Osteoblast (primary cell): ENCODE data around the gene HLA-DRB5. TPM values are rescaled to one million over a fixed set of nuclear protein-coding genes. Genes with fewer than 3 reads are reported as not detected.
"Not testable (repeated sequence)": the region's sequence is repeated elsewhere in the genome, so short reads cannot be mapped to it uniquely, and the experiment has no call there.

Experiments
- DNase-seq: peaks from one replicate; pipeline ENCODE4 v3.0.0; 2011; ENCODE audit warnings: low spot score, mixed read lengths; ENCODE audit not compliant: insufficient read length; ENCODE audit errors: missing footprints
- H2AFZ ChIP-seq: 2 replicates; pipeline ENCODE4 v1.6.0; 2011; ENCODE audit warnings: mild to moderate bottlenecking, low read length
- H3K27ac ChIP-seq: 2 replicates; pipeline ENCODE4 v1.5.1; 2011; ENCODE audit warnings: mild to moderate bottlenecking, low read depth, low read length, moderate library complexity
- H3K27me3 ChIP-seq: 2 replicates; pipeline ENCODE4 v1.6.0; 2012; ENCODE audit warnings: mild to moderate bottlenecking, control low read depth, inconsistent platforms, low read length, moderate library complexity; ENCODE audit not compliant: insufficient read depth
- H3K36me3 ChIP-seq: 2 replicates; pipeline ENCODE4 v1.5.1; 2011; ENCODE audit warnings: mild to moderate bottlenecking, low read length, control low read depth, moderate library complexity; ENCODE audit not compliant: insufficient read depth
- H3K4me1 ChIP-seq: 2 replicates; pipeline ENCODE4 v1.5.1; 2011; ENCODE audit warnings: mild to moderate bottlenecking, low read length, control low read depth, moderate library complexity; ENCODE audit not compliant: insufficient read depth
- H3K4me2 ChIP-seq: 2 replicates; pipeline ENCODE4 v1.6.0; 2011; ENCODE audit warnings: mild to moderate bottlenecking, low read length; ENCODE audit not compliant: insufficient read depth
- H3K4me3 ChIP-seq: fragments of 200-600 bp; sonication (generic); 3 replicates; pipeline ENCODE4 v1.5.1; 2012; ENCODE audit warnings: mild to moderate bottlenecking, low read length, inconsistent platforms; ENCODE audit not compliant: insufficient read depth
- H3K79me2 ChIP-seq: 2 replicates; pipeline ENCODE4 v1.6.0; 2012; ENCODE audit warnings: mild to moderate bottlenecking, low read length, control low read depth, inconsistent platforms; ENCODE audit not compliant: insufficient read depth
- H3K9me3 ChIP-seq: 2 replicates; pipeline ENCODE4 v1.5.1; 2011; ENCODE audit warnings: low read depth, low read length, control low read depth
- H4K20me1 ChIP-seq: 2 replicates; pipeline ENCODE4 v1.6.0; 2012; ENCODE audit warnings: mild to moderate bottlenecking, low read length, control low read depth; ENCODE audit not compliant: insufficient read depth
- CTCF ChIP-seq: IDR thresholded peaks from 2 replicates; pipeline ENCODE4 v1.5.1; 2011; ENCODE audit warnings: mild to moderate bottlenecking, low read depth, low read length, moderate library complexity; ENCODE audit errors: extremely low read depth
- total RNA-seq: library from RNA; depleted of rRNA; stranded (reverse); fragments of >200 nt; gene quantifications from 2 replicates; pipeline ENCODE4 v1.2.3, GENCODE V29; 2012

HLA-DRB5 gene
- not detected in 2 replicates for total RNA-seq

- no peak within 1 kb of the TSS for H3K27ac ChIP-seq
- no peak within 1 kb of the TSS for H2AFZ ChIP-seq
- no peaks in the 10 kb centered on the region for H4K20me1 ChIP-seq
- TF ChIP-seq CTCF, result no peak
- no peaks in the 10 kb centered on the region for H3K79me2 ChIP-seq
- no peak within 1 kb of the TSS for H3K4me3 ChIP-seq
- H3K27me3 ChIP-seq, result no peaks in the 10 kb centered on the region
- H3K4me2 ChIP-seq, result no peak within 1 kb of the TSS
- DNase-seq, result no peak
- no peaks in the 10 kb centered on the region for H3K36me3 ChIP-seq
- H3K9me3 ChIP-seq, result no peaks in the 10 kb centered on the region
- H3K4me1 ChIP-seq, result no peaks in the 10 kb centered on the region
Observed at GRCh38 chr6:32529697-32530430, at the start of gene HLA-DRB5. HLA-DRB5 (minus strand) TSS chr6:32530287; CDS start chr6:32530224, 63 bp downstream.

- Histone ChIP-seq H3K27me3 (no peaks in the 10 kb centered on the region), H3K4me1 (no peaks in the 10 kb centered on the region), H2AFZ (no peak overlapping the region), H4K20me1 (no peaks in the 10 kb centered on the region), H3K4me3 (no peak overlapping the region), H3K27ac (no peak overlapping the region), H3K4me2 (no peak overlapping the region), H3K36me3 (no peaks in the 10 kb centered on the region), H3K79me2 (no peaks in the 10 kb centered on the region), H3K9me3 (no peaks in the 10 kb centered on the region)
- DNase-seq, result no peak
- TF ChIP-seq CTCF, result no peak
Observed at GRCh38 chr6:32578962-32579361, 48.9 kb upstream of the HLA-DRB5 start.

GRCh38 chr6:32577493-32577892, 47.4 kb upstream of the HLA-DRB5 start:
- H3K4me2 ChIP-seq, H3K9me3 ChIP-seq, H4K20me1 ChIP-seq, DNase-seq, H3K27me3 ChIP-seq, H3K36me3 ChIP-seq, H3K27ac ChIP-seq, H2AFZ ChIP-seq, H3K4me1 ChIP-seq, H3K4me3 ChIP-seq, H3K79me2 ChIP-seq: not testable (repeated sequence)

- Histone ChIP-seq H2AFZ (no peak overlapping the region), H4K20me1 (no peaks in the 10 kb centered on the region), H3K27me3 (no peaks in the 10 kb centered on the region), H3K4me1 (no peaks in the 10 kb centered on the region), H3K9me3 (no peaks in the 10 kb centered on the region), H3K36me3 (no peaks in the 10 kb centered on the region), H3K79me2 (no peaks in the 10 kb centered on the region), H3K27ac (no peak overlapping the region), H3K4me2 (no peak overlapping the region), H3K4me3 (no peak overlapping the region)
- no peak for TF ChIP-seq CTCF
- DNase-seq, result no peak
Observed at GRCh38 chr6:32576250-32576649, 46.2 kb upstream of the HLA-DRB5 start.
